HG03039 (cell line): ENCODE data around the gene SUGP1.

ENCODE experiments used
- ATAC-seq: cut with Tn5 transposase; IDR thresholded peaks from one replicate; pipeline ENCODE4 v1.9.1; 2021; ENCODE audit warnings: mild to moderate bottlenecking, moderate library complexity; ENCODE audit not compliant: unreplicated experiment

SUGP1 gene

GRCh38 chr19:19236173-19236572 is 84.1 kb downstream of the SUGP1 start:
- no peak for ATAC-seq

DNA sequence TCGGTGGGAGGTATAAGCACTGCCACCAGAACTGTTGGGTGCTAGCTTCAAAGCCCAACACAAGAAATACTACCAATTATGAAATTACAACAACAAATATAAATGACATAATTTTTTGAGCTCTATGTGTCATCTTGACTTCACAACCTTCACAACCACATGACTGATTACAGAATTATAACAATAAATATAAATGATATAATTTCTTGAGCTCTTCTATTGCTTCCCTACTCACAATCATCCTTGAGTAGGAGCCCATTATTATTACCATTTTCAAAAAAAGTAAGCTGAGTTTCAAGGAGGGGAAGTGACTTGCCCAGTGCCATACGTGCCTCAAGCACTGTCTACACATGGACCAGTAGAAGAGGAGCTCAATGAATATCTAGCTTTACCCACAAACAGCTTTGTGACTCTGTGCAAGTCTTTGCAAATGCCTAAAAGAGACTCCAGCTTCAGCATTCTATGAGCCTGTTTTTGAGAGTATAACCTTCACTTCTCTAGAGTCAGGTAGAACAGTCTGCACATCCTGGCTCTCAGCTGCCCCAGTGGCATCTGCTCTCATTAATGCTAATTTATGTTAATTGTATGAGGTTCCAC is 86.0 kb downstream of the SUGP1 start:
- ATAC-seq = no peak

- no peak for ATAC-seq
Observed at GRCh38 chr19:19232261-19232721, 88.0 kb downstream of the SUGP1 start.

DNA sequence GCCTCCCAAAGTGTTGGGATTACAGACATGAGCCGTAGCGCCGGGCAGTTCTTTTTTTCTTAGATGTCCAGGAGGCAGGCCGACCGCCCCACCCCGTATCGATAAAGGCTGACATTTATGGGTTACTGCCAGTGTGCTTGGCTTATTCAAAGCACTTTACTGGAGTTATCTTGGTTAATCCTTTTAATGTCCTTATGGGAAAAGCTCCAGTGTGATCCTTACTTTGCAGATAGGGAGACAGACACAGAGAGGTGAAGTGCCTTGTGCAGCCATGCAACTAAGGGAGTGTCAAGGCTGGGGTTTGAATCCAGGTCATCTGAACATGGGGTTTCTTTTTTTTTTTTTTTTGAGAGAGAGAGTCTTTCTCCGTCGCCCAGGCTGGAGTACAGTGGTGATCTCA is 89.3 kb downstream of the SUGP1 start:
- ATAC-seq = no peak

DNA sequence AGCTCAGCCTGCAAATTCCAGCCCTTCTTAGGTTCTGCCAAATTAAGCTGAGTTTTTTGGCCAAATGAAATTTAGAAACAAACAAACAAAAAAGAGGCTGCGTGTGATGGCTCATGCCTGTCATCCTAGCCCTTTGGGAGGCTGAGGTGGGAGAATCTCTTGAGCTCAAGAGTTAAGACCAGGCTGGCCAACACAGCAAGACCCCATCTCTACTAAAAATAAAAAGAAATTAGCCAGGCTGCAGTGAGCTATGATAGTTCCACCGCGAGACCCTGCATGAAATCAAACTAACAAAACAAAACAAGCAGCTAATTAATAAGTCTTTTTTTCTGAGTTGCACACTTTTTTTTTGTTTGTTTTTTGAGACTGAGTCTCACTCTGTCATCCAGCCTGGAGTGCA is 90.6 kb downstream of the SUGP1 start:
- no peak for ATAC-seq

DNA sequence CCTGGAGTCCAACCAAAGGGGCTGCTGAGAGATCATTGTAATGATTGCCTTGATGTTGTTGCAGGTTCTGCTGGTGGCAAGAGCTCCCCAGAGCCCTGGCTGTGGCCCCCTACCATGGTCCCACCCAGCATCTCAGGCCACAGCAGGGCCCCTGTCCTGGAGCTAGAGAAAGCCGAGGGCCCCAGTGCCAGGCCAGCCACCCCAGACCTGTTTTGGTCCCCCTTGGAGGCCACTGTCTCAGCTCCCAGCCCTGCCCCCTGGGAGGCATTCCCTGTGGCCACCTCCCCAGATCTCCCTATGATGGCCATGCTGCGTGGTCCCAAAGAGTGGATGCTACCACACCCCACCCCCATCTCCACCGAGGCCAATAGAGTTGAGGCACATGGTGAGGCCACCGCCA is 93.1 kb downstream of the SUGP1 start:
- no peak for ATAC-seq

- no peak for ATAC-seq
Observed at GRCh38 chr19:19226663-19227062, 93.6 kb downstream of the SUGP1 start.

GRCh38 chr19:19226204-19226603 is 94.1 kb downstream of the SUGP1 start:
- ATAC-seq = no peak
